HG02981 (cell line): ENCODE measurements around the gene GOLGA5.
"Not testable (repeated sequence)": the region's sequence is repeated elsewhere in the genome, so short reads cannot be mapped to it uniquely, and the experiment has no call there.

ENCODE experiments used
- ATAC-seq: cut with Tn5 transposase; IDR thresholded peaks from one replicate; pipeline ENCODE4 v1.9.1; 2021; ENCODE audit warnings: mild to moderate bottlenecking, moderate library complexity; ENCODE audit not compliant: unreplicated experiment

Gene GOLGA5, protein sequence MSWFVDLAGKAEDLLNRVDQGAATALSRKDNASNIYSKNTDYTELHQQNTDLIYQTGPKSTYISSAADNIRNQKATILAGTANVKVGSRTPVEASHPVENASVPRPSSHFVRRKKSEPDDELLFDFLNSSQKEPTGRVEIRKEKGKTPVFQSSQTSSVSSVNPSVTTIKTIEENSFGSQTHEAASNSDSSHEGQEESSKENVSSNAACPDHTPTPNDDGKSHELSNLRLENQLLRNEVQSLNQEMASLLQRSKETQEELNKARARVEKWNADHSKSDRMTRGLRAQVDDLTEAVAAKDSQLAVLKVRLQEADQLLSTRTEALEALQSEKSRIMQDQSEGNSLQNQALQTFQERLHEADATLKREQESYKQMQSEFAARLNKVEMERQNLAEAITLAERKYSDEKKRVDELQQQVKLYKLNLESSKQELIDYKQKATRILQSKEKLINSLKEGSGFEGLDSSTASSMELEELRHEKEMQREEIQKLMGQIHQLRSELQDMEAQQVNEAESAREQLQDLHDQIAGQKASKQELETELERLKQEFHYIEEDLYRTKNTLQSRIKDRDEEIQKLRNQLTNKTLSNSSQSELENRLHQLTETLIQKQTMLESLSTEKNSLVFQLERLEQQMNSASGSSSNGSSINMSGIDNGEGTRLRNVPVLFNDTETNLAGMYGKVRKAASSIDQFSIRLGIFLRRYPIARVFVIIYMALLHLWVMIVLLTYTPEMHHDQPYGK

DNA sequence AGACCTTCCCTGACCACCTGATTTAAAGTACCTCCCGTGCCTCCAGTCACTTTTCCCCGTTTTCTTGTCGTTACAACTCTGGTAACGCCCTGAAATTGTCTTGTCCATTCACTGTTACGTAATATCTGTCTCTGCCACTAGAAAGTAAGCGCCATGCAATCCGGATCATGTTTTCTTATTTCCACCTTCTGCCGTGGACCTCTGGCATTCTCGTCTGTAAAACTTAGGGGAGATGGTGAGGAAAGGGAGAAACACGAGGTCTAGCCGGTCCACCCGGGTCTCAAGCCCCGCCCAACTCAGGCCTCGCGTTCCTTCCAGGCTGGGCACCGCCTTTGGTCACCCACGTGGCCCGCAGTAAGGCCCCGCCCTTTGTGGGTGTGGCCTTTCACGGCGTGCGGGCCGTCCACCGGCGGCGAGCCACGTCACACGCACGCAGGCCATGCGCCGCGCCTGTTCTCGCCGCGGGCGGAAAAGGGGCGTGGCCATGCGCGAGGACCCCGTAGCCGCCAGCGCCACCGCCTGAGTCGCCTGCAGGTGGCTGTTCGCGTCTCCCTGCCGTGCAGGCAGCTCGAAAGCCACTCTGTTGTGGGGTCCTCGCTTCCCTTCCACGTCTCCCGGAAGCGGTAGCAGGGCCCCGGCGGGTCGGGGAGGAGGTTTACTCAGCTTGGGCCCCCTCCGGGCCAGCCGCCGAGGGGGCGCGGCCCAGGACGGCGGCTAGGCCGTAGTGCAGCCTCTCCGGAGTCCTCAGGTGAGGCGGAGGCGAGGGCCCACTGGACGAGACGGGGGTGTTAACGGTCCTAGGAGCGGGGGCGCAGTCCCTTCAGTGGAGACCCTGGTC is at the start of gene GOLGA5:
TSS of gene GOLGA5 (plus strand) at position 597 of the 838 bp plus-strand sequence. CDS start 3,133 bp downstream, outside the sequence.
- ATAC-seq, result peak; percentile 91

DNA sequence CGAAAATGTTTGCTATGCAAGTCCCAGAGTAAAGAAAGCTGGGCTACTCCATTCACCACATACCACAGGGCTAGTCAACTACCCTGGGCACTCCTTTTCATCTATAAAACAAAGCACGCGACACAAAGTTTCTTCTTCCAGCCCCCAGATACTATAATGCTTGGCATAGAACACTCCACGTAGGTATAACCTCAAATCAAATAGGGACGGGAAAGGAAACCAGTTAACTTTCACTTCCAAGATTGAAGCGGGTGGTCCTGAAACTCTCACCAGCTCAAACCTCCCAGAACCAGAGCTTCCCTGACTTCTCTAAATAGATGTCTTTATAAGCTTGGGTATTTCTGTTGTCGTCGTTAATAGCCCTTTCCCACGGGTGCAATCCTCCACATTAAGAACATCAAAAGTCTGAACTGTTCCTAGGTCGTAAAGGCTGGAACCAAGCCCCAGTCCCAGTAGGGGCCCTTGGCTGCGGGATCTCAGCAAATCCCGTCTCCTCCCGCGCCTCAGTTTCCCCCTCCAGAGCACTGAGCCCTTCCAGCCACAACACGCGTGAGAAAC is 46.3 kb upstream of the GOLGA5 start:
- ATAC-seq, result peak; percentile 9

DNA sequence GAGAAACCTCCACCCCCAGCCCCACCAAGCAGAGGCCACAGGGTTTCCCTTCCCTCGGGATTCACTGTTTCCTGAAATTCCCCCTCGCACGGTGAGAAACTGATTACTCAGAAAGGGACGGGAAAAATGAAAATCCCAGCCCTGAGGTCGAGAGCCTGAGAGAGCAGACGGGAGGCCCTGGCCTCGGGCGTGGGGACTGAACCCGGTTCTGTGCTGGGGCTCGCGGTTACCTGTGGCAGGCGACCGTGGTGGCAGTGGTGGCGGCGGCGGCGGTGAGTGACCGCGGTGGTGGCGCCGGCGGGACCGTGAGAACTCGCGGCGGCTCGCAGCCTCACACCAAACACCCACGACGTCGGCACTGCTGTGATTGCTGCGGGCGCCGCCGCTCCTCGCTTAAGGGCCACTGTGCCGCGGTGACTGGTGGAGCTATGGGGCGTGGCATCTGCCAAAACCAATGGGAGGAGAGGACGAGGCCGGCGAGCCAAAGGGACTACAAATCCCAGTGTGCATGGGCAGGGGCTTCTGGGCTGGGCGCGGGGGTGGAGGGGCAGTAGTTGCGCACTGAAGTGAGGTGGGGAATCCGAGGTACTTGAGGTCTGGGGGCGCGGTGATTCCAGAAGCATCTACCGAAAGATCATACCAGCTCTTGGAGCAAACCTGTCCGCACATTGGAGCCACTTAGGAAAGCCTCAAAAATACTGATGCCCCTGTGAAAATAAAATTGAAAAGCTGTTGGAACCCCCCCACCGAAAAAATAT is 45.7 kb upstream of the GOLGA5 start, which contains the start of gene LGMN:
TSS of gene LGMN (minus strand) at position 369 of the 758 bp plus-strand sequence. CDS start 15,841 bp downstream, outside the sequence.
- ATAC-seq, result peak; percentile 81

GRCh38 chr14:92750222-92750728 is 43.8 kb upstream of the GOLGA5 start:
- ATAC-seq, result not testable (repeated sequence)

GRCh38 chr14:92750994-92751400 is 43.1 kb upstream of the GOLGA5 start:
- ATAC-seq, result no peak

DNA sequence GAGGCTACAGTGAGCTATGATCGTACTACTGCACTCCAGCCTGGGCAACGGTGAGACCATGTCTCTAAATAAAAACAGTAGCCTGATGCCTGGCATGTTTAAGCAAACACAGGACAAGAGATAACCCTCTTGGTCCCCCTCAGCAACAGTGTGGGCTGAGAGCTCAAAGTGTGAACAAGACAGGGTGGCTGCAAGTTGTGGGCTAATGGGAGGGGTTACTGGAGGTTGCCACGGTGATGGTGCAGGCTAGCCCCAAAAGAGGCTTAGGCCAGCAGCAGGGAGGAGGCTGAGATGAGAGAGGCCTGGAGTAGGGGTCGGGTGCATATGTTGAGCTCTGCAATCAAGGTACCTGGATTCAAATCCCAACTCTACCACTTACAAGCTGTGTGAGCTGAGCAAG is 42.3 kb upstream of the GOLGA5 start:
- ATAC-seq, result no peak

- ATAC-seq, result no peak
Observed at GRCh38 chr14:92753250-92753649, 40.9 kb upstream of the GOLGA5 start.

DNA sequence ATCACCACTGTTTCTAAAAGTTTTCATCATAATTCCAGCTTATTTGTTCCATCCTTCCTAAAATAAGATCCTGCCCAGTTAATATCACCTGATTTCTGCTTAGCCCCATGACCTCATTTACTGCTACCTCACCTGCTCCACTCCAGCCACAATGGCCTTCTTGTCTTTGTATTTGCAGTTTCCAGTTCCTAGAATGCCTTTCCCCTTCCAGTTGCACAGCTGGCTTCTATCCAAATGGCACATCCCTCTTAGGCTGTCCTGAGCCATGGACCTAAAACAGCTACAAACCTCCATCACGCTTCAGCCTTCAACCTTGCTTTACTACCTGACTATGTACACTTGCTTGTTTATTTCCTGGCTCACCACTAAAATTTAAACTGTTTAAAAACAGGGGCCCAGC is 39.1 kb upstream of the GOLGA5 start:
- ATAC-seq, result no peak

- ATAC-seq, result no peak
Observed at GRCh38 chr14:92755495-92755894, 38.6 kb upstream of the GOLGA5 start.

DNA sequence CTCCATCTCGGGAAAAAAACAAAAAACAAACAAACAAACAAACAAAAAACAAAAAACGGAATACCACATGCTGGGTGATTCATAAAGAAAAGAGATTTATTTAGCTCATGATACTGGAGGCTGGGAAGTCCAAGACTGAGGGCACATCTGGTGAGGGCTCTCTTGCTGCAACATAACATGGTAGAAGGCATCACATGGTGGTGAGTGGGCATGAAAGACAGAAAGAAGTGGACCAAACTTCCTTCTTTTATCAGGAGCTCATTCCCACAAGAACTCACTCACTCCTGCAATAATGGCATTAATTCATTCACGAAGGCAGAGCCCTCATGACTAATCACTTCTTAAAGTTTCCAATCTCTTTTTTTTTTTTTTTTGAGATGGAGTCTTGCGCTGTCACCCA is 37.7 kb upstream of the GOLGA5 start:
- ATAC-seq, result no peak

DNA sequence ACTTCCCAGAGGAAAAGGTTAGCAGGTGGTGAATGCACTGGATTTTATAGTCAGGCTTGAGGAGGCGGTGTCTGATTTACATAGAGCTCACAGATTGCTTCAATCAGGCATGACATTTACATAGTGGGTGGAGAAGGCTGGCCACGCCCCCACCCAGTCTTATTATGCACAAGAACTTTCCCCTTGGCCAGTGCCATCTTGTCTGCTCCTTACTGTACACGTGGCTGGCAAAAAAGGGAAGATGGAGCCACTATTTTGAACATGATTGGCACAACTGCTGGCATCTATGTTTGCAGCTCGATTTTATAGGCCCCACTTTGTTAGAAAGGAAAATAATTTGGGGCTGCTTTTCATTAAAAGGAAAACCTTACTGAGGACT is 34.8 kb upstream of the GOLGA5 start:
- peak; percentile 37 for ATAC-seq

GRCh38 chr14:92759679-92760523 is 34.2 kb upstream of the GOLGA5 start:
- ATAC-seq, result peak; percentile 33

DNA sequence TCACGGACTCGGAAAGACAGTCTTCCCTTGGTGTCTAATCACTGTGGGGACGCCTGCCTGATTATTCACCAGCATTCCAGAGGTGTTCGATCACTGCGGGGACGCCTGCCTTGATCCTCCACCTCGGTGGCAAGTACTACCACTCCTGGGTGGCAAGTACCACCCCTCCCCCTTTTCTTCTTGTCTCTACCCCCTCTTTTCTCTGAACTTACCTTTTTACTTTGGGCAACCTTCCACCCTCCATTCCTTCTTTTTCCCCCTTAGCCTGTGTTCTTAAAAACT is 33.6 kb upstream of the GOLGA5 start:
- ATAC-seq, result no peak

GRCh38 chr14:92763666-92764631 is 30.2 kb upstream of the GOLGA5 start:
- not testable (repeated sequence) for ATAC-seq

- peak; percentile 91 for ATAC-seq
Observed at GRCh38 chr14:92768236-92768635, 25.9 kb upstream of the GOLGA5 start.

GRCh38 chr14:92768795-92769194 is 25.3 kb upstream of the GOLGA5 start:
- no peak for ATAC-seq

GRCh38 chr14:92770484-92770883 is 23.6 kb upstream of the GOLGA5 start:
- no peak for ATAC-seq

DNA sequence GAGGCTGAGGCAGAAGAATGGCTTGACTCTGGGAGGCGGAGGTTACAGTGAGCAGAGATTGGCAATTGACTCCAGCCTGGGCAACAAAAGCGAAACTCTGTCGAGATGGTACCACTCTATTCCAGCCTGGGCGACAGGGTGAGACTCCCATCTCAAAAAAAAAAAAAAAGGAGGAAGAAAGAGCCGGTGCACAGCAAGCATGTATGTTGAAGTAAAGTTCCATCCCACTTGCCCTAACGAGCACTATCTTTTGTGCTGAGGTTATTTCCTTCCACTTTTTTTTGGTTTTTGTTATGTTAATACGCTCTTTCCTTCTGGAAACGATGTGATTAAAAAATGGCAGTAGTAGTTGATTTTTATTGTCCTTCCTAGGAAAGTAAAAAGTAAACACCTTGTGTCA is 19.5 kb upstream of the GOLGA5 start:
- ATAC-seq, result no peak
